Measurements from ENCODE around the gene SLC43A2. TPM values are rescaled to one million over a fixed set of nuclear protein-coding genes. Genes with fewer than 3 reads are reported as not detected.

SLC43A2 gene
- total RNA-seq, 2 donors from 2014 or later = 29.3 to 38.7 TPM

- intact Hi-C loops (cut with DNase I) = no loop called here
- no peak for DNase-seq
- Histone ChIP-seq H3K4me3 (no peak overlapping the region), H3K36me3 (no peaks in the 10 kb centered on the region), H3K27ac (no peak overlapping the region), H3K9ac (ENCODE audit: low read depth in 2 of 2, low read length in 2 of 2) (no peak overlapping the region), H3K27me3 (no peaks in the 10 kb centered on the region), H3K9me3 (no peaks in the 10 kb centered on the region), H3K4me1 (no peaks in the 10 kb centered on the region)
- TF ChIP-seq CTCF (IDR thresholded peaks at IDR 0.05) = no peak
Measured at GRCh38 chr17:1601571-1601970, 27.1 kb downstream of the SLC43A2 start.

GRCh38 chr17:1598399-1599095, 30.1 kb downstream of the SLC43A2 start:
- Histone ChIP-seq H3K9ac (ENCODE audit: low read depth in 2 of 2, low read length in 2 of 2) (peak overlapping the region in 1 of 2 donors; percentile 14), H3K9me3 (no peaks in the 10 kb centered on the region), H3K4me1 (no peaks in the 10 kb centered on the region), H3K4me3 (no peak overlapping the region), H3K36me3 (no peaks in the 10 kb centered on the region), H3K27me3 (no peaks in the 10 kb centered on the region), H3K27ac (peak overlapping the region; percentile 57)
- no peak for TF ChIP-seq CTCF (IDR thresholded peaks at IDR 0.05)
- intact Hi-C loops (cut with DNase I) = no loop called here
- no peak for DNase-seq

DNA sequence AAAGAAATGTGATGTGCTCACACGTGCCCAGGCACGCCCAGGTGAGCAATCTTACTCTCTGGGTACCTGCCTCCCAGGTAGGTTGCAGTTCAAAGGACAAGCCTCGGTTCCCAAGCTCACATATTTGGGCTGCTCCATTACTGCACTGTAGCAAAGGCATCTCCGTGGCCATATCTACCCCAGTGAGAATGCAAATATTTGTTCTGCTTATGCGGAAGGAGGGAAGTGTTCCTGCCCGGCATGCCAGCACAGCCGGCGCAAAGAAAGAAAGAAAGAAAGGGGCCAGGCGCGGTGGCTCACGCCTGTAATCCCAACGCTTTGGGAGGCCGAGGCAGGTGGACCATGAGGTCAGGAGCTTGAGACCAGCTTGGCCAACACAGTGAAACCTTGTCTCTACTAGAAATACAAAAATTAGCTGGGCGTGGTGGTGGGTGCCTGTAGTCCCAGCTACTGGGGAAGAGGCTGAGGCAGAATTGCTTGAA, 30.7 kb downstream of the SLC43A2 start:
- H3K36me3 ChIP-seq = no peaks in the 10 kb centered on the region
- intact Hi-C loops (cut with DNase I) = no loop called here
- H3K4me3 ChIP-seq = no peak overlapping the region
- peak; percentile 77 for DNase-seq
- peak overlapping the region; percentile 57 for H3K27ac ChIP-seq
- peak overlapping the region in 1 of 2 donors; percentile 40 for H3K9ac ChIP-seq (ENCODE audit: low read depth in 2 of 2, low read length in 2 of 2)
- H3K4me1 ChIP-seq = peaks cover 5% of the 10 kb centered on the region
- no peaks in the 10 kb centered on the region for H3K27me3 ChIP-seq
- no peaks in the 10 kb centered on the region for H3K9me3 ChIP-seq
- TF ChIP-seq CTCF (IDR thresholded peaks at IDR 0.05) = no peak

- Histone ChIP-seq H3K27me3 (no peaks in the 10 kb centered on the region), H3K9me3 (no peaks in the 10 kb centered on the region), H3K4me1 (peaks cover 30% of the 10 kb centered on the region), H3K9ac (ENCODE audit: low read depth in 2 of 2, low read length in 2 of 2) (peak overlapping the region in 1 of 2 donors; percentile 70), H3K27ac (peak overlapping the region; percentile 45), H3K36me3 (no peaks in the 10 kb centered on the region), H3K4me3 (no peak overlapping the region)
- no peak for TF ChIP-seq CTCF (IDR thresholded peaks at IDR 0.05)
- intact Hi-C loops (cut with DNase I) = no loop called here
- no peak for DNase-seq
Measured at GRCh38 chr17:1593630-1593931, 35.1 kb downstream of the SLC43A2 start.

DNA sequence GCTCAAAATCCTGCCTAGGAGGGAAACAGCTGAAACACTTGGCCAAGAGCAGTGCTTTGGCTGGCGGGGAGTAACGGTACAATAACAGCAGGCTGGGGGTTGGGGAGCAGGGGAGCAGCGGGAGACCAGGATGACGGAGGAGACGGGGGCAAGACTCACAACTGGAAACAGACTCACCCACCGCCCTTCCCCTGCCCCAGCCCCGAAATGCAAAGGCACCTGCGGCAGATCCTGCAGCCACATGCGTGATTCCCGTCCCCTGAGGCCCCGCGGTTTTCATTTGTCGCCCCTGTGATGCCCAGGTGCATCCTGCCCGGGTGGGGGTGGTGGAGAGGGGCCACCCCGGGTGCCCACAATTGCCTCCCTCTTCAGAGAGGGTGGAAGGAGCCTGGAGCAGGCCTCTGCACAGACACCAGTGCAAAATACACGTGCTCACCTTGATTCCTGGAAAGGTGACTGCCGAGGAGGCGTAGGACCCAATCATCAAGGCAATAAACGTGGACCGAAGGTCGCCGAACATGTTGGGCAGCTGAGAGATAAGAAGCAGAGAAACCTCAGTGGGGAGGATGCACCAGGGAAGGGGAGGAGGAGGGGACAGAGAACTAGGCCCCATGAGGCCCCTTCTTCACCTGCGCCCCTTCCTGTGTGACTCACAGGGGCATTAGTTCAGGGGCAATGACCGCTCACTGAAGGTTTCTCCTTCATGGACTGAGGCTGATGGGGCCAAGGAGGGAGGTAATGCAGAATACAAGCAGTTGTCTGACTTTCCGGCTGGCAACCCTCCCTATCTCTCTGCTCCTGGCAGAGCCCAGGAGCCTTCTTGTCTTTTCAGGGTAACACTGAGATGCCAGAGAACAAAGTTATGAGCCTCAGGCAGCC, 35.6 kb downstream of the SLC43A2 start:
- Histone ChIP-seq H3K9ac (ENCODE audit: low read depth in 2 of 2, low read length in 2 of 2) (peak overlapping the region; percentile 14 to 70), H3K4me3 (no peak overlapping the region), H3K27me3 (no peaks in the 10 kb centered on the region), H3K27ac (peak overlapping the region; percentile 45), H3K36me3 (no peaks in the 10 kb centered on the region), H3K4me1 (peaks cover 30% of the 10 kb centered on the region), H3K9me3 (no peaks in the 10 kb centered on the region)
- no peak for TF ChIP-seq CTCF (IDR thresholded peaks at IDR 0.05)
- peak; percentile 90 for DNase-seq
- intact Hi-C loops (cut with DNase I) = no loop called here

All from colonic mucosa (tissue), 4 donors.